ENCODE data around the gene ACOXL.

DNA sequence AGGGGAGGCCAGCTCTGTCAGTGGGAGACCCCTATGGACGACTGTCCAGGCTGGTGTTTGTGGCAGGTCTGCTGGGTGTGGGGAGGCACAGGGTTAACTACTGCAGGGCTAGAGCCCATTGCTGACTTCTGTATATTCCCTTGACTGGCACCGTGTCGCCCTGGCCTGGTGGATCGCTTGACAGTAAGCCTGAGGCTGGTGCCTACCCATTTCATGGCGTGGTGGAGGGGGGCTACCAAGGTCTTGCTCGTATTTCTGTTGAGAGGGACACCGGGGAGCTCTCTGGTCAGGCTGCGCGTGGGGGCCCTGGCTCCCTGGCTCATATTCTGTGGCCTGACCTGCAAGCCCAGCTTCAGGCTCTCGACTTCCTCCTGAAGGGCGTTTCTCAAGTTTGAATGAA, 119.7 kb downstream of the ACOXL start:
- TF ChIP-seq CTCF (IDR thresholded peaks at IDR 0.05; ENCODE audit: insufficient read depth, low read length, poor library complexity, severe bottlenecking): no peak
- no peak for TF ChIP-seq EZH2phosphoT487 (conservative IDR thresholded peaks at IDR 0.05; ENCODE audit: low read length)
